Measurements from ENCODE around the gene USP34.

The USP34 gene

DNA sequence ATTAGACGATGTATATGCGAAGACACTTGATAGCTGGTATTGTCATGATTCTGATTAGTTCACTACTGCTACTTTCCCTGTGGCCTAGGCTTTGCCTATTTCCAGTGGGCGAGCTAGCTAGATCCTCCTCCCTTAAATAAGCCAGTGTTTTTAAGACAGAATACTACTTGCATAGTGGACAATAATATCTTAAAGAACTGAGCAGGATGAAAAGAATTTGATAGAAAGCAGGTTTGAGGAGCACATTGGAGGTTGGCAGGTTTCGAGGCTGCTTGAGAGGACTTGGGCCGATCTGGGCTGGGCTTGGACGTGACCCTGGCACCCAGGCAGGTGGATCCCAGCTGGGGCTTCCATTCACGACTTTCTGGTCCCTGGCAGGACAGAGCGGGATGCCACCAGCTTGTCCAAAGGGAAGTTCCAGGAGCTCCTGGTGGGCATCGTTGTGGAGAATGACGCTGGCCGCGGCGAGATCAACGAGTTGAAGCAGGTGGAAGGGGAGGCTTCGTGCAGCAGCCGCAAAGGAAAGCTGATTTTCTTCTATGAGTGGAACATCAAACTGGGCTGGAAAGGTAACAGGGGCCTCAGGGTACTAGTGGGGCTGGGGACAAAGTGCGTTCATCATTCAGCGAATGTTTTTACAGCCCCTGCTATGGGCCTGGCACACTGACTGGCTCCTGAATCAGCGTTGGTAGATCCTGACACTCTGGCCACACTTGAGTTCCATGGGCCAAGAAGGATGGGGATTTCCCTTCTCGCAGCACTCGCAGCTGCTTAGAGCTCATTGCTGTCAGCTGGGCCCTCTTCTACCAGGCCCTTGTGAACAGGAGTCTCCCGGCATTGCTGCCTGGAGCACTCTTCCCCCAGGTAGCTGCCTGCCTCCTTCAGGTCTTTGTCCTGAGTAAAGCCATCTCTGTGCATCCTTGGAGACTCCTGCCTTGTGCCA is 292.0 kb downstream of the USP34 start:
- ATAC-seq: no peak
- TF ChIP-seq, protein P1, sequence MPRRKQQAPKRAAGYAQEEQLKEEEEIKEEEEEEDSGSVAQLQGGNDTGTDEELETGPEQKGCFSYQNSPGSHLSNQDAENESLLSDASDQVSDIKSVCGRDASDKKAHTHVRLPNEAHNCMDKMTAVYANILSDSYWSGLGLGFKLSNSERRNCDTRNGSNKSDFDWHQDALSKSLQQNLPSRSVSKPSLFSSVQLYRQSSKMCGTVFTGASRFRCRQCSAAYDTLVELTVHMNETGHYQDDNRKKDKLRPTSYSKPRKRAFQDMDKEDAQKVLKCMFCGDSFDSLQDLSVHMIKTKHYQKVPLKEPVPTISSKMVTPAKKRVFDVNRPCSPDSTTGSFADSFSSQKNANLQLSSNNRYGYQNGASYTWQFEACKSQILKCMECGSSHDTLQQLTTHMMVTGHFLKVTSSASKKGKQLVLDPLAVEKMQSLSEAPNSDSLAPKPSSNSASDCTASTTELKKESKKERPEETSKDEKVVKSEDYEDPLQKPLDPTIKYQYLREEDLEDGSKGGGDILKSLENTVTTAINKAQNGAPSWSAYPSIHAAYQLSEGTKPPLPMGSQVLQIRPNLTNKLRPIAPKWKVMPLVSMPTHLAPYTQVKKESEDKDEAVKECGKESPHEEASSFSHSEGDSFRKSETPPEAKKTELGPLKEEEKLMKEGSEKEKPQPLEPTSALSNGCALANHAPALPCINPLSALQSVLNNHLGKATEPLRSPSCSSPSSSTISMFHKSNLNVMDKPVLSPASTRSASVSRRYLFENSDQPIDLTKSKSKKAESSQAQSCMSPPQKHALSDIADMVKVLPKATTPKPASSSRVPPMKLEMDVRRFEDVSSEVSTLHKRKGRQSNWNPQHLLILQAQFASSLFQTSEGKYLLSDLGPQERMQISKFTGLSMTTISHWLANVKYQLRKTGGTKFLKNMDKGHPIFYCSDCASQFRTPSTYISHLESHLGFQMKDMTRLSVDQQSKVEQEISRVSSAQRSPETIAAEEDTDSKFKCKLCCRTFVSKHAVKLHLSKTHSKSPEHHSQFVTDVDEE (CRISPR knock-in tag; IDR thresholded peaks at IDR 0.05): no peak
- TF ChIP-seq SNAI2 (CRISPR knock-in tag; IDR thresholded peaks at IDR 0.05): no peak
- no peak for TF ChIP-seq RARB (CRISPR knock-in tag; IDR thresholded peaks at IDR 0.05)
- no peak for TF ChIP-seq ZNF565 (CRISPR knock-in tag; conservative IDR thresholded peaks at IDR 0.05; ENCODE audit: low read depth)
- TF ChIP-seq ZNF8 (CRISPR knock-in tag; IDR thresholded peaks at IDR 0.05): no peak
- TF ChIP-seq TCF4 (CRISPR knock-in tag; IDR thresholded peaks at IDR 0.05; ENCODE audit: borderline replicate concordance): no peak
- no peak for TF ChIP-seq PPARA (CRISPR knock-in tag; IDR thresholded peaks at IDR 0.05; ENCODE audit: borderline replicate concordance)
- TF ChIP-seq ISL1 (CRISPR knock-in tag; IDR thresholded peaks at IDR 0.05): no peak
- TF ChIP-seq ZFP3 (CRISPR knock-in tag; IDR thresholded peaks at IDR 0.05): no peak
- no peak for TF ChIP-seq TOX (CRISPR knock-in tag; IDR thresholded peaks at IDR 0.05; ENCODE audit: borderline replicate concordance)
- no peak for TF ChIP-seq CSDC2 (CRISPR knock-in tag; IDR thresholded peaks at IDR 0.05)
- TF ChIP-seq ARNTL (CRISPR knock-in tag; IDR thresholded peaks at IDR 0.05; ENCODE audit: borderline replicate concordance, low read depth): no peak
- no peak for TF ChIP-seq ZNF70 (CRISPR knock-in tag; IDR thresholded peaks at IDR 0.05)
- TF ChIP-seq OSR1 (CRISPR knock-in tag; IDR thresholded peaks at IDR 0.05): no peak
- TF ChIP-seq ESRRG (CRISPR knock-in tag; IDR thresholded peaks at IDR 0.05): no peak
- no peak for TF ChIP-seq CSRNP3 (CRISPR knock-in tag; IDR thresholded peaks at IDR 0.05)

DNA sequence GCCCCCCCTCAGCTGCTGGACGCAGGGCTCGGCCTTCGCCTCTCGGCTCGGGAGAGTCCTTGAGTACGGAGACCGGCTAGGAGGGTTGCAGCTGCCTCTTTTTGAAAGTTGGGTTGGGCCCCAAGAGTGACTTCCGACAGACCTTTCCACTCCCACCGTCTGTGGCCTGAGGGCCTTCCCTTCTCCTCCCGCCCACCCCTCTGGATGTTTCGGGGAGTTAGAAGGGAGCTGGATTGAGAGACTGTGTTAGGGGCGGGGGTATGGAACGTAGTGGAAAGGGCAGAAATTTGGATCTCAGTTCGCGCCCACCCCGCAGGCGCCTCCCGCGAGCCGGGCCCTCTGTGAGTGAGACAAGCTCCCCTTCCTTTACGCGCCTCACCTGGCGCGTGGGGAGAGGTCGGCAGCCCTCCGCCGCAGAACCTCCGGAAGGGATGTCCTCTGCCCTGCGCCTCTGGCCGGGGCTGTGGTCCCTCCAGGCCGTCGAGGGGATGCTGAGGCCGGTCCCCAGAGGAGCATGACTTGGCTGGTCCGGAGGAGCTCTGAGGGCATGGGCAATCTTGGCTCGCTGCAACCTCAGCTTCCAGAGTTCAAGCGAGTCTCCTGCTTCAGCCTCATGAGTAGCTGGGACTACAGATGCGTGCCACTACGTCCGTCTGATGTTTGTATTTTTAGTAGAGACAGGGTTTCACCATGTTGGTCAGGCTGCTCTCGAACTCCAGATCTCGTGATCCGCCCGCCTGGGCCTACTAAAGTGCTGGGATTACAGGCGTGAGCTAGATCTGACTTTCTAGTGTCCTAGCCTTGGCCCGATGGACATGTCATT is 292.9 kb downstream of the USP34 start:
- ATAC-seq: no peak; the same call in 1 of the 3 replicates
- TF ChIP-seq ARNTL (CRISPR knock-in tag; IDR thresholded peaks at IDR 0.05; ENCODE audit: borderline replicate concordance, low read depth): no peak
- no peak for TF ChIP-seq ESRRG (CRISPR knock-in tag; IDR thresholded peaks at IDR 0.05)
- no peak for TF ChIP-seq ZFP30 (CRISPR knock-in tag; IDR thresholded peaks at IDR 0.05)
- no peak for TF ChIP-seq GLIS3 (CRISPR knock-in tag; IDR thresholded peaks at IDR 0.05)
- TF ChIP-seq CSRNP3 (CRISPR knock-in tag; IDR thresholded peaks at IDR 0.05): no peak
- TF ChIP-seq BACH2 (CRISPR knock-in tag; IDR thresholded peaks at IDR 0.05; ENCODE audit: borderline replicate concordance): no peak
- TF ChIP-seq, protein P2, sequence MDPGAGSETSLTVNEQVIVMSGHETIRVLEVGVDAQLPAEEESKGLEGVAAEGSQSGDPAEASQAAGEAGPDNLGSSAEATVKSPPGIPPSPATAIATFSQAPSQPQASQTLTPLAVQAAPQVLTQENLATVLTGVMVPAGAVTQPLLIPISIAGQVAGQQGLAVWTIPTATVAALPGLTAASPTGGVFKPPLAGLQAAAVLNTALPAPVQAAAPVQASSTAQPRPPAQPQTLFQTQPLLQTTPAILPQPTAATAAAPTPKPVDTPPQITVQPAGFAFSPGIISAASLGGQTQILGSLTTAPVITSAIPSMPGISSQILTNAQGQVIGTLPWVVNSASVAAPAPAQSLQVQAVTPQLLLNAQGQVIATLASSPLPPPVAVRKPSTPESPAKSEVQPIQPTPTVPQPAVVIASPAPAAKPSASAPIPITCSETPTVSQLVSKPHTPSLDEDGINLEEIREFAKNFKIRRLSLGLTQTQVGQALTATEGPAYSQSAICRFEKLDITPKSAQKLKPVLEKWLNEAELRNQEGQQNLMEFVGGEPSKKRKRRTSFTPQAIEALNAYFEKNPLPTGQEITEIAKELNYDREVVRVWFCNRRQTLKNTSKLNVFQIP (CRISPR knock-in tag; IDR thresholded peaks at IDR 0.05; ENCODE audit: borderline replicate concordance, low read depth): no peak
- no peak for TF ChIP-seq ISL1 (CRISPR knock-in tag; IDR thresholded peaks at IDR 0.05)
- no peak for TF ChIP-seq ZNF8 (CRISPR knock-in tag; IDR thresholded peaks at IDR 0.05)
- no peak for TF ChIP-seq TCF4 (CRISPR knock-in tag; IDR thresholded peaks at IDR 0.05; ENCODE audit: borderline replicate concordance)
- TF ChIP-seq RARB (CRISPR knock-in tag; IDR thresholded peaks at IDR 0.05): no peak
- TF ChIP-seq, protein P3, sequence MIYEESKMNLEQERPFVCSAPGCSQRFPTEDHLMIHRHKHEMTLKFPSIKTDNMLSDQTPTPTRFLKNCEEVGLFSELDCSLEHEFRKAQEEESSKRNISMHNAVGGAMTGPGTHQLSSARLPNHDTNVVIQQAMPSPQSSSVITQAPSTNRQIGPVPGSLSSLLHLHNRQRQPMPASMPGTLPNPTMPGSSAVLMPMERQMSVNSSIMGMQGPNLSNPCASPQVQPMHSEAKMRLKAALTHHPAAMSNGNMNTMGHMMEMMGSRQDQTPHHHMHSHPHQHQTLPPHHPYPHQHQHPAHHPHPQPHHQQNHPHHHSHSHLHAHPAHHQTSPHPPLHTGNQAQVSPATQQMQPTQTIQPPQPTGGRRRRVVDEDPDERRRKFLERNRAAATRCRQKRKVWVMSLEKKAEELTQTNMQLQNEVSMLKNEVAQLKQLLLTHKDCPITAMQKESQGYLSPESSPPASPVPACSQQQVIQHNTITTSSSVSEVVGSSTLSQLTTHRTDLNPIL (CRISPR knock-in tag; IDR thresholded peaks at IDR 0.05; ENCODE audit: low read depth): no peak
- no peak for TF ChIP-seq TOX (CRISPR knock-in tag; IDR thresholded peaks at IDR 0.05; ENCODE audit: borderline replicate concordance)
- TF ChIP-seq ZC3H10 (CRISPR knock-in tag; IDR thresholded peaks at IDR 0.05): no peak
- TF ChIP-seq PPARA (CRISPR knock-in tag; IDR thresholded peaks at IDR 0.05; ENCODE audit: borderline replicate concordance): no peak
- no peak for TF ChIP-seq OSR1 (CRISPR knock-in tag; IDR thresholded peaks at IDR 0.05)
- no peak for TF ChIP-seq CSDC2 (CRISPR knock-in tag; IDR thresholded peaks at IDR 0.05)
- no peak for TF ChIP-seq PATZ1 (CRISPR knock-in tag; IDR thresholded peaks at IDR 0.05; ENCODE audit: borderline replicate concordance)
